GM13976 (cell line): ENCODE results near the gene TUBB6.

Experiments used
- DNase-seq: peaks from one replicate; pipeline ENCODE4 v3.0.0; 2012; ENCODE audit warnings: low spot score
- CTCF ChIP-seq: IDR thresholded peaks from 2 replicates; pipeline ENCODE4 v1.5.1; 2012; ENCODE audit warnings: borderline replicate concordance, mild to moderate bottlenecking; ENCODE audit not compliant: insufficient read depth; ENCODE audit errors: extremely low read depth, missing control alignments, control extremely low read depth
- in situ Hi-C: fragments of 300-500 bp; cut with MboI; formaldehyde crosslinking; loops from one replicate; pipeline ENCODE4 v1.12.0; 2022; ENCODE audit warnings: low sequenced_read_pairs, mixed read lengths, inconsistent platforms; ENCODE audit not compliant: unreplicated experiment

Gene TUBB6

GRCh38 chr18:12366379-12366778 lies 58.3 kb downstream of the TUBB6 start:
- no peak for TF ChIP-seq CTCF
- DNase-seq: no peak
- in situ Hi-C loops: no loop called here

- DNase-seq: no peak
- in situ Hi-C loops: no loop called here
Measured at GRCh38 chr18:12366784-12367183, 58.7 kb downstream of the TUBB6 start.

GRCh38 chr18:12369211-12369610 lies 61.2 kb downstream of the TUBB6 start:
- TF ChIP-seq CTCF: no peak
- no peak for DNase-seq
- in situ Hi-C loops: no loop called here

More at GRCh38 chr18:12366784-12367183, 58.7 kb downstream of the TUBB6 start:
- no peak for TF ChIP-seq CTCF

- no peak for TF ChIP-seq CTCF
- no peak for DNase-seq
- in situ Hi-C loops: no loop called here
Measured at GRCh38 chr18:12371590-12371989, 63.5 kb downstream of the TUBB6 start.

GRCh38 chr18:12372406-12372805 lies 64.4 kb downstream of the TUBB6 start:
- DNase-seq: no peak
- TF ChIP-seq CTCF: no peak
- in situ Hi-C loops: no loop called here

GRCh38 chr18:12373116-12373770 lies 65.2 kb downstream of the TUBB6 start:
- no peak for DNase-seq
- in situ Hi-C loops: no loop called here
- TF ChIP-seq CTCF: no peak
